LHCN-M2 (cell line): ENCODE results near the gene SIGLEC9. TPM values are rescaled to one million over a fixed set of nuclear protein-coding genes. Genes with fewer than 3 reads are reported as not detected.

Source experiments
- total RNA-seq: library from RNA; depleted of rRNA; stranded (reverse); fragments of >200 nt; gene quantifications from 2 replicates; pipeline ENCODE4 v1.2.3, GENCODE V29; 2014; rRNA removed

The SIGLEC9 gene
- total RNA-seq, 1 experiment from 2014 or later, result not detected

Other genes starting within 250 kb of the SIGLEC9 start
- not detected in 2 replicates for gene KLK4, start 213.5 kb upstream of the SIGLEC9 start, total RNA-seq
- gene KLK5, start 171.9 kb upstream of the SIGLEC9 start, total RNA-seq, result not detected in 2 replicates
- gene KLK6, start 155.3 kb upstream of the SIGLEC9 start, total RNA-seq, result not detected in 2 replicates
- not detected in 2 replicates for gene KLK7, start 141.0 kb upstream of the SIGLEC9 start, total RNA-seq
- gene KLK8, start 123.3 kb upstream of the SIGLEC9 start, total RNA-seq, result not detected in 2 replicates
- not detected in 2 replicates for gene KLK10, start 105.2 kb upstream of the SIGLEC9 start, total RNA-seq
- not detected in 2 replicates for gene KLK11, start 98.3 kb upstream of the SIGLEC9 start, total RNA-seq
- gene KLK12, start 89.9 kb upstream of the SIGLEC9 start, total RNA-seq, result not detected in 2 replicates
- not detected in 2 replicates for gene KLK13, start 59.8 kb upstream of the SIGLEC9 start, total RNA-seq
- not detected in 2 replicates for gene KLK14, start 42.0 kb upstream of the SIGLEC9 start, total RNA-seq
- 13.8 and 13.9 TPM in 2 replicates for gene CTU1, start 16.5 kb upstream of the SIGLEC9 start, total RNA-seq
- gene SIGLEC7, start 17.4 kb downstream of the SIGLEC9 start, total RNA-seq, result not detected in 2 replicates
- gene CD33, start 100.2 kb downstream of the SIGLEC9 start, total RNA-seq, result 0.11 and 1.3 TPM in 2 replicates
- not detected in 2 replicates for gene SIGLECL1, start 126.2 kb downstream of the SIGLEC9 start, total RNA-seq
- not detected in 2 replicates for gene IGLON5, start 186.7 kb downstream of the SIGLEC9 start, total RNA-seq
- gene VSIG10L, start 217.2 kb downstream of the SIGLEC9 start, total RNA-seq, result 0.77 and 1.2 TPM in 2 replicates
- 93.4 and 100 TPM in 2 replicates for gene ETFB, start 241.5 kb downstream of the SIGLEC9 start, total RNA-seq
- not detected in 2 replicates for gene CLDND2, start 244.1 kb downstream of the SIGLEC9 start, total RNA-seq
- not detected in 2 replicates for gene NKG7, start 247.7 kb downstream of the SIGLEC9 start, total RNA-seq